H1 (cell line): ENCODE data around the gene PSPC1. TPM values are rescaled to one million over a fixed set of nuclear protein-coding genes. Genes with fewer than 3 reads are reported as not detected.

ENCODE experiments used
- CTCF ChIA-PET: fragments of 300-600 bp; sonication (Branson Sonifier 250); formaldehyde crosslinking; loops from one replicate; lab custom pipeline; 2021; ENCODE audit not compliant: partially characterized antibody; lab: Charles Lee
- POLR2A ChIA-PET: fragments of 300-600 bp; sonication (Branson Sonifier 250); formaldehyde crosslinking; loops from one replicate; lab custom pipeline; 2021; ENCODE audit warnings: inconsistent platforms; ENCODE audit not compliant: partially characterized antibody; lab: Charles Lee
- DNase-seq, 2 experiments: peaks; one replicate each; pipeline versions ENCODE4 v3.0.0 to v3.0.0-alpha.2; 2010 to 2022; ENCODE audit warnings: low spot score in 2 of 2, low read depth in 1 of 2, mixed read lengths in 1 of 2
- FAIRE-seq: peaks from 2 replicates; lab custom pipeline; 2011; peaks lifted over from hg19 to GRCh38; lab: Jason Lieb, UNC
- H2AFZ ChIP-seq: 2 replicates; pipeline ENCODE4 v1.8.1; 2012; ENCODE audit warnings: low read length, inconsistent platforms
- H2AK5ac ChIP-seq: 2 replicates; pipeline ENCODE4 v1.6.1; 2013; ENCODE audit warnings: low read depth, low read length
- H2BK120ac ChIP-seq: replicated peaks from 2 replicates; pipeline ENCODE3; 2013; ENCODE audit warnings: low read depth, low read length, inconsistent platforms
- H2BK12ac ChIP-seq: 2 replicates; pipeline ENCODE4 v1.6.1; 2013; ENCODE audit warnings: low read depth, low read length
- H2BK15ac ChIP-seq: 2 replicates; pipeline ENCODE4 v1.6.1; 2013; ENCODE audit warnings: low read length
- H2BK20ac ChIP-seq: 2 replicates; pipeline ENCODE4 v1.6.1; 2013; ENCODE audit warnings: low read length
- H2BK5ac ChIP-seq: 2 replicates; pipeline ENCODE4 v1.6.1; 2013; ENCODE audit warnings: low read depth, low read length
- H3K14ac ChIP-seq: 2 replicates; pipeline ENCODE4 v1.6.1; 2013; ENCODE audit warnings: inconsistent platforms; ENCODE audit not compliant: insufficient read length
- H3K18ac ChIP-seq: 2 replicates; pipeline ENCODE4 v1.6.1; 2013; ENCODE audit warnings: low read length; ENCODE audit errors: extremely low read depth
- H3K23ac ChIP-seq: 2 replicates; pipeline ENCODE4 v1.6.1; 2013; ENCODE audit warnings: inconsistent platforms; ENCODE audit not compliant: insufficient read length
- H3K23me2 ChIP-seq: 2 replicates; pipeline ENCODE4 v1.6.1; 2013; ENCODE audit warnings: low read depth, low read length
- H3K27ac ChIP-seq: 2 replicates; pipeline ENCODE4 v1.6.1; 2011; ENCODE audit warnings: low read depth, low read length, inconsistent platforms
- H3K27me3 ChIP-seq, 4 experiments: replicated peaks in 1 of 4; 1 replicate in 1 of 4; 2 replicates in 3 of 4; pipeline versions ENCODE4 v1.6.1 to v1.8.1; 2011 to 2013; ENCODE audit warnings: low read length in 3 of 4, mild to moderate bottlenecking in 3 of 4, inconsistent platforms in 2 of 4, mixed read lengths in 2 of 4, moderate library complexity in 1 of 4; ENCODE audit not compliant: control insufficient read depth in 3 of 4, insufficient read depth in 3 of 4; ENCODE audit errors: extremely low read depth in 1 of 4
- H3K36me3 ChIP-seq, 4 experiments: 2 replicates each; pipeline versions ENCODE4 v1.6.1 to v1.8.1; 2011 to 2013; ENCODE audit warnings: mild to moderate bottlenecking in 4 of 4, low read length in 3 of 4, moderate library complexity in 2 of 4, control low read depth in 1 of 4, inconsistent platforms in 1 of 4; ENCODE audit not compliant: insufficient read depth in 4 of 4, control insufficient read depth in 2 of 4
- H3K4ac ChIP-seq: replicated peaks from 2 replicates; pipeline ENCODE3; 2013; ENCODE audit warnings: low read length, low read depth, mixed read lengths, inconsistent platforms; ENCODE audit not compliant: insufficient read length
- H3K4me1 ChIP-seq, 4 experiments: replicated peaks in 1 of 4; 1 replicate in 1 of 4; 2 replicates in 3 of 4; pipeline versions ENCODE4 v1.6.1 to v1.8.1; 2011 to 2013; ENCODE audit warnings: low read length in 3 of 4, inconsistent platforms in 2 of 4, mixed read lengths in 1 of 4; ENCODE audit not compliant: insufficient read depth in 4 of 4, control insufficient read depth in 3 of 4
- H3K4me2 ChIP-seq, 2 experiments: 2 replicates each; pipeline versions ENCODE4 v1.6.1 to v1.8.1; 2011 to 2013; ENCODE audit warnings: low read depth in 2 of 2, low read length in 2 of 2, control low read depth in 1 of 2, inconsistent platforms in 1 of 2, mild to moderate bottlenecking in 1 of 2; ENCODE audit not compliant: insufficient read depth in 1 of 2
- H3K4me3 ChIP-seq, 4 experiments: fragments of 200-600, 300-600 bp in 1 of 4; sonication (generic), shearing (Covaris generic), sonication (Bioruptor Twin) in 1 of 4; 2 replicates each; pipeline versions ENCODE4 v1.5.1 to v1.8.1; 2011 to 2016; ENCODE audit warnings: low read length in 4 of 4, low read depth in 3 of 4, control low read depth in 2 of 4, inconsistent platforms in 2 of 4, mild to moderate bottlenecking in 2 of 4, mixed read lengths in 1 of 4, moderate library complexity in 1 of 4; ENCODE audit not compliant: insufficient read depth in 2 of 4; ENCODE audit errors: extremely low read depth in 1 of 4
- H3K56ac ChIP-seq: replicated peaks from 2 replicates; pipeline ENCODE3; 2013; ENCODE audit warnings: low read depth, mild to moderate bottlenecking, mixed read lengths, low read length, inconsistent platforms; ENCODE audit not compliant: insufficient read length
- H3K79me1 ChIP-seq: 2 replicates; pipeline ENCODE4 v1.6.1; 2013; ENCODE audit warnings: low read depth, low read length, control low read depth
- H3K79me2 ChIP-seq, 2 experiments: 2 replicates each; pipeline versions ENCODE4 v1.6.1 to v1.8.1; 2012 to 2013; ENCODE audit warnings: low read length in 2 of 2, mild to moderate bottlenecking in 2 of 2, inconsistent platforms in 1 of 2; ENCODE audit not compliant: insufficient read depth in 2 of 2, control insufficient read depth in 1 of 2
- H3K9ac ChIP-seq, 4 experiments: replicated peaks in 1 of 4; 1 replicate in 1 of 4; 2 replicates in 3 of 4; pipeline versions ENCODE4 v1.6.1 to v1.8.1; 2011 to 2013; ENCODE audit warnings: low read depth in 3 of 4, low read length in 3 of 4, control low read depth in 2 of 4, mild to moderate bottlenecking in 2 of 4, moderate library complexity in 2 of 4, inconsistent platforms in 1 of 4; ENCODE audit errors: extremely low read depth in 1 of 4
- H3K9me3 ChIP-seq, 2 experiments: 2 replicates each; pipeline versions ENCODE4 v1.6.1 to v1.8.1; 2012 to 2013; ENCODE audit warnings: mild to moderate bottlenecking in 2 of 2, moderate library complexity in 2 of 2, control low read depth in 1 of 2, inconsistent platforms in 1 of 2, low read depth in 1 of 2, low read length in 1 of 2, mixed read lengths in 1 of 2; ENCODE audit not compliant: insufficient read depth in 2 of 2
- H4K20me1 ChIP-seq, 2 experiments: replicated peaks in 1 of 2; 2 replicates each; pipeline versions ENCODE3 to v1.8.1; 2011 to 2013; ENCODE audit warnings: inconsistent platforms in 2 of 2, low read length in 2 of 2, mild to moderate bottlenecking in 1 of 2; ENCODE audit not compliant: insufficient read depth in 2 of 2, control insufficient read depth in 1 of 2
- H4K5ac ChIP-seq: 2 replicates; pipeline ENCODE4 v1.6.1; 2013; ENCODE audit warnings: low read length, low read depth, mixed read lengths, inconsistent platforms; ENCODE audit not compliant: insufficient read length
- H4K8ac ChIP-seq: 2 replicates; pipeline ENCODE4 v1.8.0; 2013; ENCODE audit warnings: mild to moderate bottlenecking, moderate library complexity, low read length, inconsistent platforms; ENCODE audit not compliant: insufficient read depth; ENCODE audit errors: extremely low read depth
- H4K91ac ChIP-seq: replicated peaks from 2 replicates; pipeline ENCODE3; 2013; ENCODE audit warnings: low read length, mixed read lengths, inconsistent platforms; ENCODE audit not compliant: insufficient read length
- BCL11A ChIP-seq, 2 experiments: IDR thresholded peaks; one replicate each; pipeline ENCODE4 v1.6.1; 2011; ENCODE audit warnings: low read depth in 2 of 2, low read length in 2 of 2, mild to moderate bottlenecking in 2 of 2
- EZH2 ChIP-seq: fragments of 200-600 bp; sonication (generic); IDR thresholded peaks from 2 replicates; pipeline ENCODE4 v1.7.1; 2012; ENCODE audit warnings: low read depth, mild to moderate bottlenecking, moderate library complexity, low read length, inconsistent platforms; ENCODE audit not compliant: severe bottlenecking
- GTF2F1 ChIP-seq: IDR thresholded peaks from 2 replicates; pipeline ENCODE4 v1.6.1; 2012; ENCODE audit warnings: low read depth, low read length, improper control_type of control experiment, borderline replicate concordance
- JUN ChIP-seq: IDR thresholded peaks from 2 replicates; pipeline ENCODE4 v1.6.1; 2011; ENCODE audit warnings: low read depth, mild to moderate bottlenecking, improper control_type of control experiment, low read length
- KDM5A ChIP-seq: fragments of 200-600 bp; IDR thresholded peaks from 2 replicates; pipeline ENCODE4 v1.7.1; 2012; ENCODE audit warnings: mild to moderate bottlenecking, low read length, inconsistent platforms, mixed read lengths
- NRF1 ChIP-seq: IDR thresholded peaks from 2 replicates; pipeline ENCODE4 v1.6.1; 2011; ENCODE audit warnings: mild to moderate bottlenecking, low read depth, low read length, improper control_type of control experiment
- SIRT6 ChIP-seq: IDR thresholded peaks from one replicate; pipeline ENCODE4 v1.7.1; 2012; ENCODE audit warnings: low read length, inconsistent platforms
- SP2 ChIP-seq: IDR thresholded peaks from 2 replicates; pipeline ENCODE4 v1.6.1; 2012; ENCODE audit warnings: mild to moderate bottlenecking, low read length, inconsistent platforms
- SP4 ChIP-seq: IDR thresholded peaks from 2 replicates; pipeline ENCODE4 v1.6.1; 2012; ENCODE audit warnings: low read length, inconsistent platforms
- SRF ChIP-seq: IDR thresholded peaks from 2 replicates; pipeline ENCODE4 v1.6.1; 2011; ENCODE audit warnings: mild to moderate bottlenecking, low read depth, low read length, moderate library complexity
- TEAD4 ChIP-seq: IDR thresholded peaks from 2 replicates; pipeline ENCODE4 v1.6.1; 2012; ENCODE audit warnings: low read depth, low read length, inconsistent platforms, mixed read lengths
- WGBS, 2 experiments: shearing (Covaris generic) in 1 of 2; methylation state at CpG; one replicate each; pipeline versions ENCODE4 v1.1.6 to v1.1.7; 2013 to 2015; ENCODE audit warnings: low lambda C conversion rate in 2 of 2, mixed read lengths in 2 of 2, inconsistent platforms in 1 of 2, low coverage in 1 of 2, missing lambda C conversion rate in 1 of 2; ENCODE audit not compliant: insufficient replicate concordance in 2 of 2, insufficient coverage in 1 of 2, insufficient read length in 1 of 2; ENCODE audit errors: extremely low coverage in 1 of 2, missing lambda C conversion rate in 1 of 2; 5-methylcytosine and 5-hydroxymethylcytosine counted together
- polyA plus RNA-seq, 7 experiments: library from polyadenylated mRNA; depleted of rRNA in 3 of 7; stranded (reverse) in 5 of 7; unstranded in 2 of 7; fragments of >200 nt in 5 of 7; fragments of 200-250 nt in 2 of 7; gene quantifications; 1 replicate in 5 of 7; 2 replicates in 1 of 7; 4 replicates in 1 of 7; pipeline versions ENCODE4 v1.2.1 to v1.2.3, GENCODE V29; 2011 to 2013; ENCODE audit warnings: missing spikeins in 2 of 7, mixed read lengths in 2 of 7
- total RNA-seq: library from RNA; stranded (reverse); fragmentation: NEBNext Ultra II Directional; extraction: Animal tissue kit (Norgen Biotek cat#: 25700); gene quantifications from 2 replicates; pipeline ENCODE4 v1.2.1, GENCODE V29; 2021
- TF ChIP-seq, protein P1 (sequence below), 3 experiments: IDR thresholded peaks; 1 replicate in 2 of 3; 2 replicates in 1 of 3; pipeline versions ENCODE4 v1.5.1 to v1.6.1; 2011; ENCODE audit warnings: low read length in 3 of 3, mild to moderate bottlenecking in 3 of 3, inconsistent platforms in 2 of 3, low read depth in 1 of 3, moderate library complexity in 1 of 3; ENCODE audit not compliant: insufficient read depth in 1 of 3; ENCODE audit errors: control extremely low read depth in 1 of 3

The PSPC1 gene
- total and polyA plus RNA-seq, 2 of the 8 experiments (the other 6 are each of a cell fraction or from before 2014, with no cell fraction given) = 53.4 to 97.4 TPM

DNA sequence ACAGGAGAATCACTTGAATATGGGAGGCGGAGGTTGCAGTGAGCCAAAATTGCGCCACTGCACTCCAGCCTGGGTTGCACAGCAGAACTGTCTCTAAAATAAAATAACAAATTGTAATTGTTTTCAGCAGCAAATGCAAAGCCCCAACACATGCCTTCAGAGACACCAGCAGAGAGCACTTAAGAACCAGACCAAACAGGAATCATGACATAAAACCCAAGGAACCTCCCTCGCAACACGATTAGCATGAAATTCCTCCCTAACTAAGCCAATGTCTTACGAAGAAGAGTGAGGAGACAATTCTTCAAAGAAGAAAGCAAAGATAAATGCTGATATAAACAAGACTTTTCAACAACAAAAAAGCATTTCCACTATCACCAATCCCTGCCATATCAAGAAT lies 40.1 kb downstream of the PSPC1 start:
- H2AFZ ChIP-seq = no peak overlapping the region
- no peak overlapping the region for H3K4me3 ChIP-seq
- no peak overlapping the region for H3K18ac ChIP-seq
- peaks cover 0 to 81% of the 10 kb centered on the region in 2 experiments; a peak in 2 of 4 replicates for H3K79me2 ChIP-seq
- peak overlapping the region; percentile 36; the same call in 1 of the 2 replicates for H3K27ac ChIP-seq
- H3K79me1 ChIP-seq = no peaks in the 10 kb centered on the region
- 84% methylated on average over 5 of the region's 5 CpGs; no CpG with 5 or more reads in 1 of the 2 experiments for WGBS, 2 experiments
- no peak overlapping the region for H2BK120ac ChIP-seq
- no peak overlapping the region for H3K9ac ChIP-seq
- H2BK15ac ChIP-seq = no peak overlapping the region
- H3K4me1 ChIP-seq = peaks cover 0 to 2% (median 0%) of the 10 kb centered on the region in 4 experiments; a peak in 2 of 7 replicates
- no peak overlapping the region for H3K4me2 ChIP-seq
- no peak overlapping the region for H3K14ac ChIP-seq
- DNase-seq (no peak), FAIRE-seq (peak; percentile 83)
- no peaks in the 10 kb centered on the region for H3K27me3 ChIP-seq
- H2AK5ac ChIP-seq = peak overlapping the region; percentile 53; the same call in 1 of the 2 replicates
- H3K56ac ChIP-seq = no peak overlapping the region
- H4K91ac ChIP-seq = no peak overlapping the region
- H4K20me1 ChIP-seq = peaks cover 2 to 4% of the 10 kb centered on the region in 2 experiments
- H3K9me3 ChIP-seq = no peaks in the 10 kb centered on the region
- no peak overlapping the region for H4K5ac ChIP-seq
- peaks cover 0 to 46% (median 8%) of the 10 kb centered on the region in 4 experiments; a peak in 6 of 8 replicates for H3K36me3 ChIP-seq
- peak overlapping the region; percentile 35; the same call in 1 of the 2 replicates for H2BK5ac ChIP-seq
- H3K4ac ChIP-seq = no peak overlapping the region
- no peak overlapping the region for H4K8ac ChIP-seq
- ChIA-PET CTCF (interaction anchor here (0.8 to 1.9 kb wide), 2 partner anchors 10 to 16 kb away, joined by 4 read pairs; no protein-coding TSS in a partner anchor), POLR2A (interaction anchor here (0.8 to 1.2 kb wide), 2 partner anchors 15 to 121 kb away, joined by 3 to 4 read pairs; partner anchors contain the start of gene ZMYM5)
- H2BK12ac ChIP-seq = no peak overlapping the region
- H3K23ac ChIP-seq = no peak overlapping the region
- H3K23me2 ChIP-seq = no peaks in the 10 kb centered on the region
- no peak overlapping the region for H2BK20ac ChIP-seq
- TF ChIP-seq SP4 (no peak), BCL11A (IDR thresholded peaks at IDR 0.05; ENCODE audit: low read depth in 2 of 2, low read length in 2 of 2) (no peak), NRF1 (no peak), EZH2 (no peak), SIRT6 (no peak), TEAD4 (no peak), JUN (no peak), KDM5A (no peak), SP2 (no peak), GTF2F1 (no peak), SRF (no peak)
- TF ChIP-seq, protein P1, sequence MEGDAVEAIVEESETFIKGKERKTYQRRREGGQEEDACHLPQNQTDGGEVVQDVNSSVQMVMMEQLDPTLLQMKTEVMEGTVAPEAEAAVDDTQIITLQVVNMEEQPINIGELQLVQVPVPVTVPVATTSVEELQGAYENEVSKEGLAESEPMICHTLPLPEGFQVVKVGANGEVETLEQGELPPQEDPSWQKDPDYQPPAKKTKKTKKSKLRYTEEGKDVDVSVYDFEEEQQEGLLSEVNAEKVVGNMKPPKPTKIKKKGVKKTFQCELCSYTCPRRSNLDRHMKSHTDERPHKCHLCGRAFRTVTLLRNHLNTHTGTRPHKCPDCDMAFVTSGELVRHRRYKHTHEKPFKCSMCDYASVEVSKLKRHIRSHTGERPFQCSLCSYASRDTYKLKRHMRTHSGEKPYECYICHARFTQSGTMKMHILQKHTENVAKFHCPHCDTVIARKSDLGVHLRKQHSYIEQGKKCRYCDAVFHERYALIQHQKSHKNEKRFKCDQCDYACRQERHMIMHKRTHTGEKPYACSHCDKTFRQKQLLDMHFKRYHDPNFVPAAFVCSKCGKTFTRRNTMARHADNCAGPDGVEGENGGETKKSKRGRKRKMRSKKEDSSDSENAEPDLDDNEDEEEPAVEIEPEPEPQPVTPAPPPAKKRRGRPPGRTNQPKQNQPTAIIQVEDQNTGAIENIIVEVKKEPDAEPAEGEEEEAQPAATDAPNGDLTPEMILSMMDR (IDR thresholded peaks at IDR 0.05; ENCODE audit: control extremely low read depth in 1 of 3, insufficient read depth in 1 of 3, low read depth in 1 of 3, low read length in 3 of 3) = no peak
